ENCODE results near the gene EGFR.

DNA sequence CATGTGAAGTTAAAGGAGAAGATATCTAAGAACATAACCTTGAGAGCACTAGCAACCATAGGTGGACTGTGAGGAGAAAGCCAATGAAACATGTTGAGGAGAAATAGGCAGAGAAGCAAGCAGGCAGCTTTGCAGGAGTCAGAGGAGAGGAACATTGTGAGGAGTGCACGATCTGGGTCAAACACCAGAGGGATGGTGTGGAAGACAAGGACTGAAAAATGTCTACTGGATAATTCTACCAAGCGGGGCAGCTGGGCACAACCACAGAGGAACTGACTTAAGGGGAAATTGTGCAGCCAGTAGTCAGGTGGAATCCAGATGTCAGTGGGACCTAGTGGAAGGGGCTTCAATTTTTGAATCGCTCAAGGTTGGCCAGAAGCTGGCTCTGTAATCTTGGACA, 234.4 kb downstream of the EGFR start:
- TF ChIP-seq, protein P1, sequence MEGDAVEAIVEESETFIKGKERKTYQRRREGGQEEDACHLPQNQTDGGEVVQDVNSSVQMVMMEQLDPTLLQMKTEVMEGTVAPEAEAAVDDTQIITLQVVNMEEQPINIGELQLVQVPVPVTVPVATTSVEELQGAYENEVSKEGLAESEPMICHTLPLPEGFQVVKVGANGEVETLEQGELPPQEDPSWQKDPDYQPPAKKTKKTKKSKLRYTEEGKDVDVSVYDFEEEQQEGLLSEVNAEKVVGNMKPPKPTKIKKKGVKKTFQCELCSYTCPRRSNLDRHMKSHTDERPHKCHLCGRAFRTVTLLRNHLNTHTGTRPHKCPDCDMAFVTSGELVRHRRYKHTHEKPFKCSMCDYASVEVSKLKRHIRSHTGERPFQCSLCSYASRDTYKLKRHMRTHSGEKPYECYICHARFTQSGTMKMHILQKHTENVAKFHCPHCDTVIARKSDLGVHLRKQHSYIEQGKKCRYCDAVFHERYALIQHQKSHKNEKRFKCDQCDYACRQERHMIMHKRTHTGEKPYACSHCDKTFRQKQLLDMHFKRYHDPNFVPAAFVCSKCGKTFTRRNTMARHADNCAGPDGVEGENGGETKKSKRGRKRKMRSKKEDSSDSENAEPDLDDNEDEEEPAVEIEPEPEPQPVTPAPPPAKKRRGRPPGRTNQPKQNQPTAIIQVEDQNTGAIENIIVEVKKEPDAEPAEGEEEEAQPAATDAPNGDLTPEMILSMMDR (IDR thresholded peaks at IDR 0.05; ENCODE audit: low read depth, low read length, poor library complexity, severe bottlenecking), result no peak
- no peak for TF ChIP-seq EZH2phosphoT487 (IDR thresholded peaks at IDR 0.05; ENCODE audit: borderline replicate concordance, low read length)
